Liver (tissue), 3 donors: ENCODE results near the gene RAD9B.

ENCODE experiments used
- RXRA ChIP-seq, 2 donors: IDR thresholded peaks; 2 replicates each; pipeline ENCODE4 v1.6.1; 2017 to 2018; ENCODE audit warnings: antibody characterized with exemption in 2 of 2, mild to moderate bottlenecking in 1 of 2
- TF ChIP-seq, protein P1 (sequence below): fragments of 150-350 bp; IDR thresholded peaks from 2 replicates; pipeline ENCODE4 v1.5.1; 2017; ENCODE audit warnings: improper control_type of control experiment, low read depth, low read length; ENCODE audit not compliant: missing input control
- TF ChIP-seq, protein P2 (sequence below): IDR thresholded peaks from 2 replicates; pipeline ENCODE4 v1.6.1; 2016; ENCODE audit warnings: antibody characterized with exemption
- TF ChIP-seq, protein P3 (sequence below): IDR thresholded peaks from 2 replicates; pipeline ENCODE4 v1.6.1; 2016; ENCODE audit warnings: antibody characterized with exemption
- donor health status: healthy.
- donor health status: healthy.

DNA sequence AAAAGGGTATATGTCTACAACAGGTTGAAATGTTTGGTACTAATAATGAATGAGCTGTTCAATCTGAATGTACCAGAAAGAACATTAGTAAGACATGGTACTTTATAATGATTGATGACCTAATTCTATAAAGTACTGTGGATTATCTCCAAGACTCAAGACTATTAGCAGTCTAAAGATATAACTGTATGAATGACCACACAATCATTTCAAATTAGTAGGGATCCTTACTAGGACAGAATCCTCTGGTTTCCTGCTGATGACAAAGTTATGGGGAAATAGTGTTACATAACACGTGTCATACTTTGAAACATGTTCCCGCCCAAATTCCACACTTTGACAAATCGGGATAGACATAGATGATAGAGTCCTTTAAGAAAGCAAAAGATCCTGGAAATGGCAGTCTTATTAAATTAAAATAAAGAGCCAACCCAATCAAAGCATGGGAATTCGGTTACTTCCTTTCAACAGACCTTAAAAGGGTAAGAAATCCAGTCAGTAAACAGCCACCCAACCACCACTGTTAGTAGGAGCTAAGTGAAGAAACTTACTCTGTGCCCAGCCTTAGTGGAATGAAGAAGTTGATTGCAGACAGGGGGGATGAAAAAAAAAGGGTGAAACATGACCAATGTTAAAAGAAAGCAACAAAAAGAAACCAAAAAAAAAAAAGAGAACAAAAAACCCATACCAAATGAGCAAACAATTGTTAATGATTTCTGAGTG lies 3.0 kb upstream of the RAD9B start:
- TF ChIP-seq, protein P1, sequence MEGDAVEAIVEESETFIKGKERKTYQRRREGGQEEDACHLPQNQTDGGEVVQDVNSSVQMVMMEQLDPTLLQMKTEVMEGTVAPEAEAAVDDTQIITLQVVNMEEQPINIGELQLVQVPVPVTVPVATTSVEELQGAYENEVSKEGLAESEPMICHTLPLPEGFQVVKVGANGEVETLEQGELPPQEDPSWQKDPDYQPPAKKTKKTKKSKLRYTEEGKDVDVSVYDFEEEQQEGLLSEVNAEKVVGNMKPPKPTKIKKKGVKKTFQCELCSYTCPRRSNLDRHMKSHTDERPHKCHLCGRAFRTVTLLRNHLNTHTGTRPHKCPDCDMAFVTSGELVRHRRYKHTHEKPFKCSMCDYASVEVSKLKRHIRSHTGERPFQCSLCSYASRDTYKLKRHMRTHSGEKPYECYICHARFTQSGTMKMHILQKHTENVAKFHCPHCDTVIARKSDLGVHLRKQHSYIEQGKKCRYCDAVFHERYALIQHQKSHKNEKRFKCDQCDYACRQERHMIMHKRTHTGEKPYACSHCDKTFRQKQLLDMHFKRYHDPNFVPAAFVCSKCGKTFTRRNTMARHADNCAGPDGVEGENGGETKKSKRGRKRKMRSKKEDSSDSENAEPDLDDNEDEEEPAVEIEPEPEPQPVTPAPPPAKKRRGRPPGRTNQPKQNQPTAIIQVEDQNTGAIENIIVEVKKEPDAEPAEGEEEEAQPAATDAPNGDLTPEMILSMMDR, result no peak
- no peak for TF ChIP-seq RXRA (IDR thresholded peaks at IDR 0.05)
- TF ChIP-seq, protein P2, sequence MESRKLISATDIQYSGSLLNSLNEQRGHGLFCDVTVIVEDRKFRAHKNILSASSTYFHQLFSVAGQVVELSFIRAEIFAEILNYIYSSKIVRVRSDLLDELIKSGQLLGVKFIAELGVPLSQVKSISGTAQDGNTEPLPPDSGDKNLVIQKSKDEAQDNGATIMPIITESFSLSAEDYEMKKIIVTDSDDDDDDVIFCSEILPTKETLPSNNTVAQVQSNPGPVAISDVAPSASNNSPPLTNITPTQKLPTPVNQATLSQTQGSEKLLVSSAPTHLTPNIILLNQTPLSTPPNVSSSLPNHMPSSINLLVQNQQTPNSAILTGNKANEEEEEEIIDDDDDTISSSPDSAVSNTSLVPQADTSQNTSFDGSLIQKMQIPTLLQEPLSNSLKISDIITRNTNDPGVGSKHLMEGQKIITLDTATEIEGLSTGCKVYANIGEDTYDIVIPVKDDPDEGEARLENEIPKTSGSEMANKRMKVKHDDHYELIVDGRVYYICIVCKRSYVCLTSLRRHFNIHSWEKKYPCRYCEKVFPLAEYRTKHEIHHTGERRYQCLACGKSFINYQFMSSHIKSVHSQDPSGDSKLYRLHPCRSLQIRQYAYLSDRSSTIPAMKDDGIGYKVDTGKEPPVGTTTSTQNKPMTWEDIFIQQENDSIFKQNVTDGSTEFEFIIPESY, result no peak
- TF ChIP-seq, protein P3, sequence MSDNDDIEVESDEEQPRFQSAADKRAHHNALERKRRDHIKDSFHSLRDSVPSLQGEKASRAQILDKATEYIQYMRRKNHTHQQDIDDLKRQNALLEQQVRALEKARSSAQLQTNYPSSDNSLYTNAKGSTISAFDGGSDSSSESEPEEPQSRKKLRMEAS, result no peak
